MCF 10A (cell line): ENCODE results near the gene ITFG1. TPM values are rescaled to one million over a fixed set of nuclear protein-coding genes. Genes with fewer than 3 reads are reported as not detected.
"Not testable (repeated sequence)": the region's sequence is repeated elsewhere in the genome, so short reads cannot be mapped to it uniquely, and the experiment has no call there.

Experiments
- BruUV-seq: library from RNA; stranded (reverse); fragments of 400-500 nt; replicated peaks from 2 replicates; lab custom pipeline; 2021; lab: Mats Ljungman, UMichigan
- CTCF ChIA-PET: fragments of 300-600 bp; sonication (Branson Sonifier 250); formaldehyde crosslinking; extraction: SDS; loops from one replicate; lab custom pipeline; 2021; ENCODE audit warnings: antibody characterized with exemption, inconsistent platforms; lab: Yijun Ruan, JAX
- POLR2A ChIA-PET: fragments of 300-600, 350-650 bp; sonication (Branson Sonifier 250); formaldehyde crosslinking; extraction: SDS; loops from one replicate; lab custom pipeline; 2020; ENCODE audit warnings: antibody characterized with exemption, inconsistent platforms; lab: Yijun Ruan, JAX
- DNase-seq: peaks from one replicate; pipeline ENCODE4 v3.0.0-alpha.2; 2018; ENCODE audit not compliant: unreplicated experiment
- H3K27ac Mint-ChIP-seq: one replicate; pipeline ENCODE4 v1.8.0; 2022; ENCODE audit warnings: mild to moderate bottlenecking, low read depth, mixed read lengths; ENCODE audit not compliant: unreplicated experiment
- H3K27me3 Mint-ChIP-seq: one replicate; pipeline ENCODE4 v1.8.0; 2022; ENCODE audit warnings: mixed read lengths; ENCODE audit not compliant: insufficient read depth, unreplicated experiment
- H3K36me3 Mint-ChIP-seq: one replicate; pipeline ENCODE4 v1.8.0; 2022; ENCODE audit warnings: mild to moderate bottlenecking, moderate library complexity, mixed read lengths; ENCODE audit not compliant: insufficient read depth, unreplicated experiment
- H3K4me1 Mint-ChIP-seq: one replicate; pipeline ENCODE4 v1.8.0; 2022; ENCODE audit warnings: mixed read lengths; ENCODE audit not compliant: insufficient read depth, unreplicated experiment
- H3K4me3 Mint-ChIP-seq: one replicate; pipeline ENCODE4 v1.8.0; 2022; ENCODE audit warnings: mild to moderate bottlenecking, moderate library complexity, mixed read lengths; ENCODE audit not compliant: unreplicated experiment
- H3K9me3 Mint-ChIP-seq: one replicate; pipeline ENCODE4 v1.8.0; 2022; ENCODE audit warnings: mixed read lengths; ENCODE audit not compliant: unreplicated experiment
- intact Hi-C: fragments of 100-400 bp; cut with micrococcal nuclease; formaldehyde crosslinking; loops from 2 replicates; pipeline ENCODE4 v1.14.1; 2022
- total RNA-seq: library from RNA; stranded (reverse); gene quantifications from 2 replicates; pipeline ENCODE4 v1.2.3, GENCODE V29; 2022
- TF ChIP-seq, protein P1 (sequence below): fragments of 200-600 bp; IDR thresholded peaks from one replicate; pipeline ENCODE4 v1.8.0; 2022; ENCODE audit warnings: antibody characterized with exemption, mild to moderate bottlenecking; ENCODE audit not compliant: unreplicated experiment

ITFG1 gene
- total RNA-seq, 1 experiment from 2014 or later: 35.4 TPM

GRCh38 chr16:47228241-47228640 is 232.6 kb downstream of the ITFG1 start:
- Mint-ChIP-seq H3K9me3 (no peaks in the 10 kb centered on the region), H3K27me3 (no peaks in the 10 kb centered on the region), H3K36me3 (no peaks in the 10 kb centered on the region), H3K4me3 (no peak overlapping the region), H3K4me1 (no peaks in the 10 kb centered on the region), H3K27ac (no peak overlapping the region)
- intact Hi-C loops: no loop called here
- TF ChIP-seq, protein P1, sequence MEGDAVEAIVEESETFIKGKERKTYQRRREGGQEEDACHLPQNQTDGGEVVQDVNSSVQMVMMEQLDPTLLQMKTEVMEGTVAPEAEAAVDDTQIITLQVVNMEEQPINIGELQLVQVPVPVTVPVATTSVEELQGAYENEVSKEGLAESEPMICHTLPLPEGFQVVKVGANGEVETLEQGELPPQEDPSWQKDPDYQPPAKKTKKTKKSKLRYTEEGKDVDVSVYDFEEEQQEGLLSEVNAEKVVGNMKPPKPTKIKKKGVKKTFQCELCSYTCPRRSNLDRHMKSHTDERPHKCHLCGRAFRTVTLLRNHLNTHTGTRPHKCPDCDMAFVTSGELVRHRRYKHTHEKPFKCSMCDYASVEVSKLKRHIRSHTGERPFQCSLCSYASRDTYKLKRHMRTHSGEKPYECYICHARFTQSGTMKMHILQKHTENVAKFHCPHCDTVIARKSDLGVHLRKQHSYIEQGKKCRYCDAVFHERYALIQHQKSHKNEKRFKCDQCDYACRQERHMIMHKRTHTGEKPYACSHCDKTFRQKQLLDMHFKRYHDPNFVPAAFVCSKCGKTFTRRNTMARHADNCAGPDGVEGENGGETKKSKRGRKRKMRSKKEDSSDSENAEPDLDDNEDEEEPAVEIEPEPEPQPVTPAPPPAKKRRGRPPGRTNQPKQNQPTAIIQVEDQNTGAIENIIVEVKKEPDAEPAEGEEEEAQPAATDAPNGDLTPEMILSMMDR: no peak
- POLR2A ChIA-PET: interaction anchor here (0.7 kb wide), 1 partner anchor 10 kb away, joined by 3 read pairs; no protein-coding TSS in a partner anchor
- BruUV-seq: no TSS peak
- CTCF ChIA-PET: no interaction called here
- DNase-seq: no peak

DNA sequence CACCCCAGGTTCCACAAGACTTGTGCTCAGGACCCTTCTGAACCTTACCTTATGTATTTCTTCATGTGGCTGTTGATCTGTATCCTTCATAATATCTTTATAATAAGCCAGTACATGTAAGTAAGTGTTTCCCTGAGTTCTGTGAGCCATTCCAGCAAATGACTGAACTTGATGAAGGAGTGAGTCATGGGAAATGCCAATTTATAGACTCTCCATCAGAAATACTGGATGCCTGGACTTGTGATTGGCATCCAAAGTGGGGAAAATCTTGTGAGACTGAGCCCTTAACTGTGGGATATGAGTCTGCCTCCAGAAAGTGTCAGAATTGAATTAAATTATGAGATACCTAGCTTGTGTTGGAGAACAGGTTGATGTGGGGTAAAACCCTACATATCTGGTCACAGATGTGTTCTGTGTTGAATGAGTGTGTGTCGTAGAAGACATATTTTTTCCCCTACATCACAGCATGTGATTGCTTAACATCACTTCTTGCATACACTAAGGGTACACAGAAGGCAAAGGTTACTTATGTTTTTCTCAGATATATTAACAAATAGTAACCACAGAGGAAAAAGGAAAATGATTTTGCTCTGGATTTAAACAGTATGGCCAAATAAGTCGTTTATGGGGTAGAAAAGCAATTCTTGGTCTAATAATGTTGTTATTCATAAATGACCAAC is 247.0 kb downstream of the ITFG1 start:
- H3K4me1 Mint-ChIP-seq: no peaks in the 10 kb centered on the region
- H3K4me3 Mint-ChIP-seq: no peak overlapping the region
- intact Hi-C loops: no loop called here
- TF ChIP-seq, protein P1: no peak
- H3K27me3 Mint-ChIP-seq: no peaks in the 10 kb centered on the region
- peaks cover 31% of the 10 kb centered on the region for H3K36me3 Mint-ChIP-seq
- ChIA-PET POLR2A (no interaction called here), CTCF (interaction anchor here (0.5 to 2.0 kb wide), 2 partner anchors 9 to 114 kb away, joined by 4 to 7 read pairs; no protein-coding TSS in a partner anchor)
- no TSS peak for BruUV-seq
- DNase-seq: no peak
- no peaks in the 10 kb centered on the region for H3K9me3 Mint-ChIP-seq
- H3K27ac Mint-ChIP-seq: no peak overlapping the region

DNA sequence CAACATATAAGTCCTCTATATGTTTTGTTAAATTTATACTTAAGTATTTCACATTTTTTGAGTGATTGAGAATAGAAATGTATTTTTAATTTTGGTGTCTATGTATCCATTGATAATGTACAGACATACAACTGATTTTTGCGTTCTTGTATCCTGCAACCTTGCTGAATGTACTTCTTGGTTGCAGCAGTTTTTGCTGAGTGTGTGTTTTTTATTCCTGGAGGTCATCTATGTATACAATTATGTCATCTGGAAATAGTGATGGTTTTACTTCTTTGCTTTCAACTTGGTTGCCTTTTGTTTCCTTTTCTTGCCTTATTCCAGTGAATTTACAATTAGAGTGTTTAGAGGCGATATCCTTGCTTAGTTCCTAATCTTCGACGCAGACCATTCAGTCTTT is 249.6 kb downstream of the ITFG1 start:
- ChIA-PET CTCF (no interaction called here), POLR2A (no interaction called here)
- H3K27me3 Mint-ChIP-seq: no peaks in the 10 kb centered on the region
- no peaks in the 10 kb centered on the region for H3K9me3 Mint-ChIP-seq
- intact Hi-C loops: no loop called here
- H3K27ac Mint-ChIP-seq: no peak overlapping the region
- TF ChIP-seq, protein P1: no peak
- H3K4me3 Mint-ChIP-seq: no peak overlapping the region
- H3K4me1 Mint-ChIP-seq: no peaks in the 10 kb centered on the region
- peaks cover 4% of the 10 kb centered on the region for H3K36me3 Mint-ChIP-seq
- DNase-seq: no peak
- BruUV-seq: no TSS peak

DNA sequence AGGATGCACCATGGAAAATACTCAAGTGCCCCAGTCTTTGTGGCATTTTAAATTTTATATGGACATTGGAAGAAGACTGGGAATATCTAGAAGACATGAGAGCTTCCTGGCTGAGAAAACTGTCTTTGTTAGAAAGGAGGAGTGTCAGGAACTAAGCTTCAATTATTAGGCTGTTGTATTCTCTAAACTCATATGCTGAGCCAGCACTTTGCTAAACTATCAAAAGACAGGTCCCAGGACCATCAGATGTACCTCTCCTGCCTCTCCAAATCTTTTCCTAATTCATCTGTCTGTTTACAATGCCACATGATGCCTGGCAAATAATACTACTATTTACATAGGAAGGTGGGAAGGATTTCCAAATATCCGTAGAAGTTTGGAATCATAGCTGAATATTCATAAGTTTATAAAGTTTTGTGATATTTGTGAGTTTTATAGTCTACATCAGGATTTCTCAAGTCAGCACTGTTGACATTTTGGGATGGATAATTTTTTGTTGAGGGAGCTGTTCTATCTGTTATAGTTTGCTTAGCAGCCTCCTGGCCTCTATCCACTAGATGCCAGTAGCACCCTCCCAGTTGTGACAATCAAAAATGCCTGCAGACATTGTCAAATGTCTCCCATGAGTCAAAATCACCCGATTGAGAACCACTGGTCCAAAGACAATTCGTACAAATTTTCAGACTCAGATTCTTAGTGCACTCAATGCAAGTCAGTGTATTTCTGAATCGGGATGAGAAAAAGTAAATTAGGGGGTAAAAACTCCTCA is 255.9 kb downstream of the ITFG1 start:
- Mint-ChIP-seq H3K27me3 (no peaks in the 10 kb centered on the region), H3K27ac (no peak overlapping the region), H3K4me3 (no peak overlapping the region), H3K36me3 (no peaks in the 10 kb centered on the region), H3K9me3 (no peaks in the 10 kb centered on the region), H3K4me1 (no peaks in the 10 kb centered on the region)
- intact Hi-C loops: no loop called here
- ChIA-PET POLR2A (interaction anchor here (0.6 kb wide), 1 partner anchor 98 kb away, joined by 3 read pairs; no protein-coding TSS in a partner anchor), CTCF (interaction anchor here (0.7 to 1.3 kb wide), 4 partner anchors 10 to 952 kb away, joined by 4 to 7 read pairs (median 4); no protein-coding TSS in a partner anchor)
- BruUV-seq: no TSS peak
- no peak for DNase-seq
- TF ChIP-seq, protein P1: no peak

GRCh38 chr16:47203433-47203832 is 257.4 kb downstream of the ITFG1 start:
- intact Hi-C loops, H3K27me3 Mint-ChIP-seq, CTCF ChIA-PET, H3K36me3 Mint-ChIP-seq, BruUV-seq, POLR2A ChIA-PET, H3K4me3 Mint-ChIP-seq, H3K9me3 Mint-ChIP-seq, H3K4me1 Mint-ChIP-seq, DNase-seq, H3K27ac Mint-ChIP-seq: not testable (repeated sequence)
